Glomerular visceral epithelial cell (primary cell): ENCODE measurements around the gene UBC.
A peak's percentile ranks its signal among the peaks of the same experiment; 100 is the strongest.
"Not testable (repeated sequence)": the region's sequence is repeated elsewhere in the genome, so short reads cannot be mapped to it uniquely, and the experiment has no call there.

Experiments used
- DNase-seq: peaks from one replicate; pipeline ENCODE4 v3.0.0-alpha.2; 2016; ENCODE audit errors: extremely low spot score

The UBC gene

DNA sequence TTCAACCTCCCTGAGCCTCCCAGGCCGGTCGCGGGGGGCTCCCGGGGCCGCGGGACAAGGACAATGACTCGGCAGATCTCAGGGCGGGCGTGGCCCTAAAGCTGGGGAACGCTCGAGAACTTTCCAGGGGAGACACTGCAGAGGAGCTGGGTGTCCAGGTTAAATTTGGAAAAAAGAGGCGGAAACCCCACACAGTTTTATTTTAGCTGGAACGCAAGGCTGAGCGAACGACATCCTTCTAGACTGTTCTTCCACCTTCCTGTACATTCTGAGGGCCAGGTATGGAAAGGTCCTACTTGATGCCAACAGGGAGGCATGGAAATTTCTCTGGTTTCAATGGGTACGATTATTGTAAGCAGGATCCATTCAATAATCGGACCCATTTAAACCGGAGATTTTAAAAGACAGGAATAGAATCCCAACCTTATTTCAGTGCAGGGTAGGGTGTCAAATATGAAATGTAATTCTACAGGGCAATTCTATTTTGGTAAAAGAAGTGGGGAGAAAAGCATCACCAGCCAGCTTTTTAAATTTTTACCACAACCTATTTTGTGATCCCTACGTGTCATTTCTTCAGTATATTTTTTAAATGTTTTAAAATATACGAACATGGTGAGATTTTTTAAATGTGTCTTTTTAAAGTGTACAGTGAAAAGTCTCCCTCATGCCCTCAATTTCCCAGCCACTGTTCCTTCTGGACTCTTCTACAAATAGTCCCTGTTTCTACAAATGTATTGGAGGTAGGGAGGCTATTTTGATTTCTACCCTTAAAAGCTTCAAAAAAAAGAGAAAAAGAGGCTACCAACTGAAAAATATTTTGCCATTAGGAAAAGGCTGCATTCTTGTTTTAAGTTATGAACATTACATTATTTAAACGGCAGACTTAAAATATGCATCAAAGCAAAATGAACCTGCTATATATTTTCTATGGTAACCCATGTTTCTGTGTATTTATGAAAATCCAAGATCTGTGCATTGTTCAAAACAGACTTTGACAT lies 1.1 kb upstream of the UBC start:
- no peak for DNase-seq

DNA sequence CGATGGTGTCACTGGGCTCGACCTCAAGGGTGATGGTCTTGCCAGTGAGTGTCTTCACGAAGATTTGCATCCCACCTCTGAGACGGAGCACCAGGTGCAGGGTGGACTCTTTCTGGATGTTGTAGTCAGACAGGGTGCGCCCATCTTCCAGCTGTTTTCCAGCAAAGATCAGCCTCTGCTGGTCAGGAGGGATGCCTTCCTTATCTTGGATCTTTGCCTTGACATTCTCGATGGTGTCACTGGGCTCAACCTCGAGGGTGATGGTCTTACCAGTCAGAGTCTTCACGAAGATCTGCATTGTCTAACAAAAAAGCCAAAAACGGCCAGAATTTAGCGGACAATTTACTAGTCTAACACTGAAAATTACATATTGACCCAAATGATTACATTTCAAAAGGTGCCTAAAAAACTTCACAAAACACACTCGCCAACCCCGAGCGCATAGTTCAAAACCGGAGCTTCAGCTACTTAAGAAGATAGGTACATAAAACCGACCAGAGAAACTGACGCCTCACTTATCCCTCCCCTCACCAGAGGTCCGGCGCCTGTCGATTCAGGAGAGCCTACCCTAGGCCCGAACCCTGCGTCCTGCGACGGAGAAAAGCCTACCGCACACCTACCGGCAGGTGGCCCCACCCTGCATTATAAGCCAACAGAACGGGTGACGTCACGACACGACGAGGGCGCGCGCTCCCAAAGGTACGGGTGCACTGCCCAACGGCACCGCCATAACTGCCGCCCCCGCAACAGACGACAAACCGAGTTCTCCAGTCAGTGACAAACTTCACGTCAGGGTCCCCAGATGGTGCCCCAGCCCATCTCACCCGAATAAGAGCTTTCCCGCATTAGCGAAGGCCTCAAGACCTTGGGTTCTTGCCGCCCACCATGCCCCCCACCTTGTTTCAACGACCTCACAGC lies 717 bp downstream of the UBC start:
- DNase-seq = peak; percentile 82

GRCh38 chr12:124912529-124913287 lies 1.7 kb downstream of the UBC start:
- DNase-seq = not testable (repeated sequence)

GRCh38 chr12:124911521-124911920 lies 2.9 kb downstream of the UBC start:
- DNase-seq = not testable (repeated sequence)

GRCh38 chr12:124910561-124911478 lies 3.6 kb downstream of the UBC start:
- DNase-seq = no peak

DNA sequence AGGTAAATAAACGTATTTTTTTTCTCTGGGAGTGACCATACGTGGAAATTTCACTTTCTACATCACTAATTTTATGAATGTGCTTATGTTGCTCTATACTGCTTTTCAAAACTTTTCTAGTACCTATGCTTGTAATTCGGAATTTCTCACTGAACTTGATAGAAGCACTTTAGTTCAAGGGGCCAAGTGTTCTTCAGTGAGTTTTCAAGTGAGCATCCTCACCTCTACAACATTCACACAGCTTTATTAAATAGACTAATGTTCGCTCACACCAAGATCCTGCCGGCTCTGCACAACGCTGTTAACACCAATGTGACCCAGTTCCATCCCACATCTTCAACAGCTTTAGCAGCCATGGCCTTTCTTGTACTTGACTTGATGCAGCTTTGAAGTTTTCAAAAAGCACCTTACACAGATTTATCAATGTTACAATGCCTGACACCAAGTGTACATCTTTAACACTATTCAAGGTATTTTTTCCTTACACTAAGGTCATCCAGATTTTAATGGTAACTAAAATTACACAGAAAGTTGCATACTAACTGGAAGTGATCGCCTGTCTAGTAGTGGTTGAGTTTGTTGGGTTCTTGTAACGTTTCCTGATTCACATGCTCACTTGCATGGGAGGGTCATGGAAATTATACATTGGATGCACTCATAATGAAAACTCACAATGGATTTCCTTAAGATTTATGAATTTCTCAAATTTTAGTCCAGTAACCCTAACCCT lies 4.5 kb downstream of the UBC start:
- no peak for DNase-seq

- peak; percentile 90 for DNase-seq
These were observed 7.7 kb downstream of the UBC start for GRCh38 chr12:124906606-124907261.

- DNase-seq = peak; percentile 71
These were observed 9.9 kb downstream of the UBC start for GRCh38 chr12:124904306-124905098.

- no peak for DNase-seq
These were observed 11.5 kb downstream of the UBC start for GRCh38 chr12:124902916-124903315.

DNA sequence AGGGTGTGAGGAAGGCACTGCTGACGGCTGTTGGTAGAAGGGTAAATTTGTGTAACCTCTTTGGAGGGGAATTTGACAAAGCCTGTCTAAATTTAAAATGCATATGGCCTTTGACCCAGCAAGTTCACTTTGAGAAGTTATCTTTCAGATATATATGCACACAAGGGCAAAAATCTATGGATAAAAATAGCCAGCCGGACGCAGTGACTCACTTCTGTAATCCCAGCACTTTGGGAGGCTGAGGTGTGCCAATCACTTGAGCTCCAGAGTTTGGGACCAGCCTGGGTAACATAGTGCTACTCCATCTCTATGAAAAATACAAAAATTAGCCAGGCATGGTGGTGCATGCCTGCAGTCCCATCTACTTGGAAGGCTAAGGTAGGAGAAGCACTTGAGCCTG lies 13.4 kb downstream of the UBC start:
- no peak for DNase-seq

DNA sequence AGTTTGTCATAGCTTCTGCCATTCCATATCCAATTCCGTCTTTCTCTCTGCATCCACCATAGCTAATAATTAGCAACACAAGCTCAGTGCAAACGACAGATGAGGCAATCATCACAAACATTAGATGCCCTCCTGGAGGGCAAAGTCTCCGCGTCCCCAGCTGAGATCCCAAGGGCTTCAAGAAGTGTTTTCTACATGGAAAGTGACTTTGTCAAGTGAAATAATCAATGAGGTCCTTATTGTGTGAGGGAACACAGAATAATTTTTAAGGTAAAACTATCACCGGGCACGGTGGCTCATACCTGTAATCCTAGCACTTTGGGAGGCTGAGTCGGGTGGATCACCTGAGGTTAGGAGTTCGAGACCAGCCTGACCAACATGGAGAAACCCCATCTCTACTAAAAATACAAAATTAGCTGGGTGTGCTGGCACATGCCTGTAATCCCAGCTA lies 14.1 kb downstream of the UBC start:
- DNase-seq = not testable (repeated sequence)

- DNase-seq = no peak
These were observed 15.5 kb downstream of the UBC start for GRCh38 chr12:124898923-124899294.

GRCh38 chr12:124898200-124898922 lies 16.1 kb downstream of the UBC start:
- DNase-seq = peak; percentile 29

DNA sequence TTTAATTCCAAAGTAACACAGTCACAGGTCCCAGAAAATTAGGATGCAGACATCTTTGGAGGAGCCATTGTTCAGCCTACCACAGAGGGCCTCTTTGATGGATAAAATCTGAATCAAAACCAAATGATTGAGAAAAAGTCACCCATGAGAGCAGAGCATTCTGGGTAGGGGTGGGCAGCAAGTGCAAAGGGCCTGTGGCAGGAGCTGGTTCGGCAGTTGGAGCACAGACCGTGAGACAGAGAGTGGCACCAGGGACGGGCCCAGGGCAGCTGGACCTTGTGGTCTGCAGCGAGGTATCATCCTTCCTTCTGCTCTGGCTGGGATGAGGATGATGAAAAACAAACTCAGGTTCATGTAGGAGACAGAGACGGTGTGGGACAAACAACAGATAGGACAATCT lies 18.0 kb downstream of the UBC start:
- no peak for DNase-seq

- DNase-seq = no peak
These were observed 20.5 kb downstream of the UBC start for GRCh38 chr12:124893792-124894516.

DNA sequence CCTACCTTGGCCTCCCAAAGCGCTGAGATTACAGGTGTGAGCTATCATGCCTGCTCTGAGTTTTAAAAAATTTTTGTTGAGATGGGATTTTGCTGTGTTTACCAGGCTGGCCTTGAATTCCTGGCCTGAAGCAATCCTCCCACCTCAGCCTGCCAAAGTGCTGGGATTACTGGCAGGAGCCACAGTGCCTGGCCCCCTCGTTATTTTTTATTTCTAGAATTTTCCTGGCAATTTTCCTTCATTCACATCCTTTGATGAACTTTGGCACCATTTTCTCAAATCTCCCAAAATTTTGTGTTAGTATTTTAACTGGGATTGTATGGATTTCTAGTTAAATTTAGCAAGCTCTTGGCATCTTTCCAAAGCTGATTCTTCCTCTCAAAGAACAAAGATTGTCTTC lies 26.2 kb downstream of the UBC start:
- no peak for DNase-seq

- not testable (repeated sequence) for DNase-seq
These were observed 26.7 kb downstream of the UBC start for GRCh38 chr12:124887766-124888165.
